Left ventricle myocardium inferior (tissue), 1 donor: Measurements from ENCODE around the gene SORBS2. TPM values are rescaled to one million over a fixed set of nuclear protein-coding genes. Genes with fewer than 3 reads are reported as not detected.

ENCODE experiments used
- DNase-seq: peaks from one replicate; pipeline ENCODE4 v3.0.0-alpha.2; 2020
- H3K27ac ChIP-seq: fragments of 200-600 bp; replicated peaks from 2 replicates; pipeline ENCODE4 v1.8.0; 2021
- H3K27me3 ChIP-seq: fragments of 200-600 bp; 2 replicates; pipeline ENCODE4 v1.8.0; 2021; ENCODE audit warnings: low read depth
- H3K36me3 ChIP-seq: fragments of 200-600 bp; 2 replicates; pipeline ENCODE4 v1.8.0; 2021
- H3K4me1 ChIP-seq: fragments of 200-600 bp; 2 replicates; pipeline ENCODE4 v1.8.0; 2021
- H3K4me3 ChIP-seq: fragments of 200-600 bp; 2 replicates; pipeline ENCODE4 v1.8.0; 2021; ENCODE audit warnings: mild to moderate bottlenecking, moderate library complexity
- H3K9me3 ChIP-seq: fragments of 200-600 bp; replicated peaks from 2 replicates; pipeline ENCODE4 v1.8.0; 2021
- intact Hi-C: fragments of 100-400 bp; cut with micrococcal nuclease; formaldehyde crosslinking; loops from one replicate; pipeline ENCODE4 v1.11.0; 2022
- total RNA-seq: library from RNA; stranded (reverse); fragmentation: NEBNext Ultra II Directional; extraction: Animal tissue kit (Norgen Biotek cat#: 25700); gene quantifications from one replicate; pipeline ENCODE4 v1.2.1, GENCODE V29; 2021
- TF ChIP-seq, protein P1 (sequence below): fragments of 200-600 bp; IDR thresholded peaks from 2 replicates; pipeline ENCODE4 v1.8.0; 2021; ENCODE audit warnings: antibody characterized with exemption, mild to moderate bottlenecking, borderline replicate concordance
- donor health status: DM: no; HTN: yes; CAD: no; lungs with severe emphysema.

The SORBS2 gene
- total RNA-seq, 1 donor from 2014 or later = 1,282 TPM

DNA sequence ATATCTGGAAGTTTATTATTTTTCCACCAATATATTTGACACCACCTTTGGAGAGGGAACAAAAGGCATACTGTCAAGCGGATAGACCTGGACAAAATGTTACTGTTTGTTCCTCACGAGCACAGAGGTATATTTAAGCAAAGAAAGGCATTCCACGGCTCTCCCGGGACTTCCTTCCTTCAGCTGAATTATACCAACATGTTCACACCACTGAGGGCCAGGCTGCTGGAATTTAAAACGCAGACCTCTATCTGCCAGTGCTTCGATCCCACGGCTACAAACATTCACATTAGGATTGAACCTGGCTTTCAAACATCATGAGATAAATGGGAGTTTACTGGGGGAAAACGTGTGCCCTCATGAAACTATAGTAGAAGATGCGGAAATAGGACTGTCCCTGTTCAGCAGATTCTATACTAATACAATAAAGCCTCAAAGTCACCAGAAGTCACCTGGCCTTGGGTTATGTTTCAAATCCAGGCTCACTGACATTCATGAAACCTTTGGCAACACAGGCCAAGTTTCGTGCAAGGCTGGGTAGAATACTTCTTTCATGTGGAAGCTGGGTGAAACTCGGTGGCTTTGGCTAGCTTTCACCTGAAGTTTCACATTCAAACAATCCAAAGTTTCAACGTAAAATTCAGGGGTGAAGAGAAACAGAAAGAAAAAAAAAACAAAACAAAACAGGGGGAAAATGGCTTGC is 39.5 kb downstream of the SORBS2 start:
- Histone ChIP-seq H3K27me3 (no peaks in the 10 kb centered on the region), H3K9me3 (peaks cover 5% of the 10 kb centered on the region), H3K4me3 (peak overlapping the region; percentile 65), H3K27ac (peak overlapping the region; percentile 90), H3K4me1 (peaks cover 74% of the 10 kb centered on the region), H3K36me3 (no peaks in the 10 kb centered on the region)
- DNase-seq = no peak
- intact Hi-C loops = no loop called here
- TF ChIP-seq, protein P1, sequence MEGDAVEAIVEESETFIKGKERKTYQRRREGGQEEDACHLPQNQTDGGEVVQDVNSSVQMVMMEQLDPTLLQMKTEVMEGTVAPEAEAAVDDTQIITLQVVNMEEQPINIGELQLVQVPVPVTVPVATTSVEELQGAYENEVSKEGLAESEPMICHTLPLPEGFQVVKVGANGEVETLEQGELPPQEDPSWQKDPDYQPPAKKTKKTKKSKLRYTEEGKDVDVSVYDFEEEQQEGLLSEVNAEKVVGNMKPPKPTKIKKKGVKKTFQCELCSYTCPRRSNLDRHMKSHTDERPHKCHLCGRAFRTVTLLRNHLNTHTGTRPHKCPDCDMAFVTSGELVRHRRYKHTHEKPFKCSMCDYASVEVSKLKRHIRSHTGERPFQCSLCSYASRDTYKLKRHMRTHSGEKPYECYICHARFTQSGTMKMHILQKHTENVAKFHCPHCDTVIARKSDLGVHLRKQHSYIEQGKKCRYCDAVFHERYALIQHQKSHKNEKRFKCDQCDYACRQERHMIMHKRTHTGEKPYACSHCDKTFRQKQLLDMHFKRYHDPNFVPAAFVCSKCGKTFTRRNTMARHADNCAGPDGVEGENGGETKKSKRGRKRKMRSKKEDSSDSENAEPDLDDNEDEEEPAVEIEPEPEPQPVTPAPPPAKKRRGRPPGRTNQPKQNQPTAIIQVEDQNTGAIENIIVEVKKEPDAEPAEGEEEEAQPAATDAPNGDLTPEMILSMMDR = no peak

DNA sequence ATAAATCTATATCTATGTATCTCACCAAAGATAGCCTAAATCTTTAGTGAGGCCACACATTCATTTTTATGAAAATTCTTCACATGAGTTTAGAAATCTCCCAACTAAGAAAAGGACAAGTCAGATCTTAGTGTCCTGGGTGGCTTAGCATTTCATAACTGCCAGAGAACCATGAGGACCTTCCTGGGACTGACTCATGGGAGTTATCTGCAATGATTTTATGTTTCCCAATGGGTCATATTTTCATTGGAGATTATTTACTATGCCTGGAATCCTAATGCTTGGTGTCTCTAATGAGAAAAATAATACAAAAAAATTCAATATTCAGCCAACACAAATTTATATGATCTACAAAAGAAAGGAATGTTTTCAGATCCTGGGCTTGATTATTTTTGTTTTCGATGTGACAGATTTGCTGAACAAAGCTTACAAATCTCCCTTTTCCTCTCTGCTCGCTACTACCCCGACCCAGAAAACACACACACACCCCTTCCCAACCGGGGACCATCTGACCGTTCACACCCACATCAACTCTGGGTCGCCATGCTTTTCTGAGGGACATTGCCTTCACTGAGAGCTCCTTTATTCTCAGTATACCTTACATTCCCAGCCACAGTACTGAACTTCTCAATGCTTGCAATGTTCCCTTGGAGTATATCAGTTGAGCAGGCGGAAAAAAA is 40.1 kb downstream of the SORBS2 start:
- intact Hi-C loops = no loop called here
- Histone ChIP-seq H3K27me3 (no peaks in the 10 kb centered on the region), H3K4me1 (peaks cover 76% of the 10 kb centered on the region), H3K9me3 (peaks cover 5% of the 10 kb centered on the region), H3K27ac (peak overlapping the region; percentile 90), H3K4me3 (peak overlapping the region; percentile 65), H3K36me3 (no peaks in the 10 kb centered on the region)
- DNase-seq = no peak
- TF ChIP-seq, protein P1 = no peak

DNA sequence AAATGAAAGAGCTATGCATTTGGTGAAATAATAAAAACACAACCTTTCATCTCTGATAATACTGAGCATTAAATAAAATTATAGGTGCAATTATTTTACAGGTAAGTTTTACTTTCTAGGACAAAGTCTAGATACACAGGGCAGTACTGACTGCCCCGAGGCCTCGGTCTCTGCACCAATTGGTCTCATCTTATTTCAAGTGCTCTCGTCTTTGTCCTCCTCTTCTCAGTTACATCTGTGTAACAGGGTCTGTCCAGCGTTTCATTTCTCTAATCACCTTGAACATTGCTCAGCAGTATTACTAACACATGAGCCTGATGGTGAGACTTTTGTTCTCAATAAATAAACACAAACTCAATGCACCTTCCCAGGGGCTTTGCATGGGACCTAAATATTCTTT is 44.5 kb downstream of the SORBS2 start:
- DNase-seq = no peak
- peaks cover 91% of the 10 kb centered on the region for H3K4me1 ChIP-seq
- peaks cover 5% of the 10 kb centered on the region for H3K9me3 ChIP-seq
- H3K27me3 ChIP-seq = no peaks in the 10 kb centered on the region
- H3K4me3 ChIP-seq = no peak overlapping the region
- H3K27ac ChIP-seq = peak overlapping the region; percentile 54
- TF ChIP-seq, protein P1 = no peak
- intact Hi-C loops = no loop called here
- H3K36me3 ChIP-seq = no peaks in the 10 kb centered on the region

DNA sequence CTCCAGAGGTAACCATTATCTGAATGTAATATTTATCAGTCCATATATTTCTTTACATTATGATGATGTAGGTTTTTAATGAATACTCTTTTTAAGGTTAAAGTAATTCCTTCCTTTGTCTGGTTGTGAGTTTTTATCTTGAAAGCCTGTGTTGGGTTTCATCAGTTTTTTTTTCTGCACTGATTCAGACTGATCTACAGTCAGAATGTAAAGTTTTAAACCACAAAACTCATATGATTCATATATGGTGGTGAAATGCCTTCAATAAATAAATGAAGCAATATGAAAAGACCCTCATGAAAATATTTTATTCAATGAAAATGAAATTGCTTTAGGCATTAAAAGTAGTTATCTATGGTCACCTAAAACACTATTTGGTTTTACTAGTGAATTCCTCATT is 47.1 kb downstream of the SORBS2 start:
- no peaks in the 10 kb centered on the region for H3K36me3 ChIP-seq
- intact Hi-C loops = no loop called here
- peaks cover 93% of the 10 kb centered on the region for H3K4me1 ChIP-seq
- no peak overlapping the region for H3K27ac ChIP-seq
- no peaks in the 10 kb centered on the region for H3K9me3 ChIP-seq
- no peak overlapping the region for H3K4me3 ChIP-seq
- no peak for DNase-seq
- TF ChIP-seq, protein P1 = no peak
- H3K27me3 ChIP-seq = no peaks in the 10 kb centered on the region

DNA sequence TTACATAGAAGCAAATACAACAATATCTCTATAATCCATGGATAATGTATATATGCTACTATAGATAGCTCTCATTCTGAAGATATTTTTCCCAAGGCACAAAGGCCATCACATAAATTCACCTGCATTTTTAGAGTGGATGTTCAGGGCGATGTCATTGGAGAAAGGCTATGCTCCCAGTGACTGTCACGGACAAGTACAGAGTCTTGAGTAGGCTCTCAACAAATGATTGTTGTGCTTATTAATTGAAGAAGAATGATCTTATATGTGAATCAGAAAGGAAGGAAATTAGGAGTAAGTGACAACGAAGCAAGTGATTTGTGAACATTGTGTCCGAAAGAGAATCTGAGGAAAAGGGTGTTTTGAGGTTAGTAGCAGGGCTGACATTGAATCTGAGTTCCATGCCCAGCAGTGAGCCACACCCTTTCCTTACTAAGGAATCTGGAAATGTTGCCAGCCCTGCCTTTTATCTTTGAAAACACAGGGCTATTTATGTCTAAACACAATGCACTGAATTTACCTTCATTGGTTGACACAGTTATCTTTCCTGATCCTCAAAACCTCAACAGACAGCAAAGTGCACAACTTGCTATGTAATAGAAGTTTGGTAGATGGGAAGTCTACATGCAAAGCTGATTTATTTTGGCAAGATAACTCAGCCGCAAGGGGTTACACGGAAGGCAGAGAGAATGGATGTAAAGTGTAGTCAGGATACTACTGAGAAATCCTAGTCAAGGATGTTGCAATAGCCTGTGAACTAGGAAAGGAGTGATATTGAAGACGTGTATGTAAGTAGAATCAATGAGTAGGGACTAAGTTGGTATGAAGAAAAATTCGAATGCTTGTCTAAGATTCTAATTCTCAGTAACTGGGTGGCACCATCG is 50.4 kb downstream of the SORBS2 start:
- DNase-seq = no peak
- H3K27ac ChIP-seq = peak overlapping the region; percentile 86
- H3K9me3 ChIP-seq = no peaks in the 10 kb centered on the region
- intact Hi-C loops = no loop called here
- no peaks in the 10 kb centered on the region for H3K36me3 ChIP-seq
- no peaks in the 10 kb centered on the region for H3K27me3 ChIP-seq
- H3K4me3 ChIP-seq = peak overlapping the region; percentile 41
- H3K4me1 ChIP-seq = peaks cover 97% of the 10 kb centered on the region
- TF ChIP-seq, protein P1 = no peak
